Dendritic cell treated with granulocyte-macrophage colony-stimulating factor and Interleukin-4, amounts not matched to agents 40 ng/mL and 50 ng/mL, for 4 days (primary cell): ENCODE results near the gene MN1.
"Not testable (repeated sequence)": the region's sequence is repeated elsewhere in the genome, so short reads cannot be mapped to it uniquely, and the experiment has no call there.

Source experiments
- H3K27ac Mint-ChIP-seq: one replicate; pipeline ENCODE4 v1.8.0; 2022; ENCODE audit warnings: mild to moderate bottlenecking, mixed read lengths
- H3K27me3 Mint-ChIP-seq: one replicate; pipeline ENCODE4 v1.8.0; 2022; ENCODE audit warnings: mild to moderate bottlenecking, mixed read lengths
- H3K36me3 Mint-ChIP-seq: one replicate; pipeline ENCODE4 v1.8.0; 2022; ENCODE audit warnings: low read depth, mixed read lengths
- H3K4me1 Mint-ChIP-seq: one replicate; pipeline ENCODE4 v1.8.0; 2022; ENCODE audit warnings: low read depth, mixed read lengths
- H3K4me3 Mint-ChIP-seq: one replicate; pipeline ENCODE4 v1.8.0; 2022; ENCODE audit warnings: mild to moderate bottlenecking, moderate library complexity, mixed read lengths
- H3K9me3 Mint-ChIP-seq: one replicate; pipeline ENCODE4 v1.8.0; 2022; ENCODE audit warnings: mixed read lengths
- intact Hi-C: fragments of 100-400 bp; cut with micrococcal nuclease; formaldehyde crosslinking; loops from one replicate; pipeline ENCODE4 v1.15.0; 2022

MN1 gene

GRCh38 chr22:27747396-27748221, 53.9 kb downstream of the MN1 start:
- H3K4me3 Mint-ChIP-seq: no peak overlapping the region
- H3K27ac Mint-ChIP-seq: no peak overlapping the region

GRCh38 chr22:27746918-27747317, 54.6 kb downstream of the MN1 start:
- Mint-ChIP-seq H3K36me3 (no peaks in the 10 kb centered on the region), H3K9me3 (no peaks in the 10 kb centered on the region), H3K27ac (no peak overlapping the region), H3K4me3 (no peak overlapping the region), H3K27me3 (peaks cover 2% of the 10 kb centered on the region), H3K4me1 (peaks cover 27% of the 10 kb centered on the region)
- intact Hi-C loops: no loop called here

More at GRCh38 chr22:27747396-27748221, 53.9 kb downstream of the MN1 start:
- Mint-ChIP-seq H3K36me3 (no peaks in the 10 kb centered on the region), H3K4me1 (peaks cover 27% of the 10 kb centered on the region), H3K27me3 (peaks cover 2% of the 10 kb centered on the region), H3K9me3 (no peaks in the 10 kb centered on the region)
- intact Hi-C loops: no loop called here

GRCh38 chr22:27745809-27746208, 55.7 kb downstream of the MN1 start:
- Mint-ChIP-seq H3K9me3 (no peaks in the 10 kb centered on the region), H3K4me1 (peaks cover 24% of the 10 kb centered on the region), H3K4me3 (no peak overlapping the region), H3K36me3 (no peaks in the 10 kb centered on the region), H3K27ac (no peak overlapping the region), H3K27me3 (peaks cover 2% of the 10 kb centered on the region)
- intact Hi-C loops: no loop called here

- no peak overlapping the region for H3K27ac Mint-ChIP-seq
- H3K4me1 Mint-ChIP-seq: peaks cover 21% of the 10 kb centered on the region
- no peaks in the 10 kb centered on the region for H3K9me3 Mint-ChIP-seq
- peaks cover 2% of the 10 kb centered on the region for H3K27me3 Mint-ChIP-seq
- H3K36me3 Mint-ChIP-seq: no peaks in the 10 kb centered on the region
- H3K4me3 Mint-ChIP-seq: no peak overlapping the region
- intact Hi-C loops: no loop called here
These were observed 56.4 kb downstream of the MN1 start for GRCh38 chr22:27745154-27745553.

GRCh38 chr22:27744078-27744477, 57.5 kb downstream of the MN1 start:
- H3K27me3 Mint-ChIP-seq, H3K36me3 Mint-ChIP-seq, H3K9me3 Mint-ChIP-seq, H3K4me3 Mint-ChIP-seq, H3K27ac Mint-ChIP-seq, intact Hi-C loops: not testable (repeated sequence)
- peaks cover 17% of the 10 kb centered on the region for H3K4me1 Mint-ChIP-seq

GRCh38 chr22:27740202-27740748, 61.3 kb downstream of the MN1 start:
- no peaks in the 10 kb centered on the region for H3K36me3 Mint-ChIP-seq
- H3K27me3 Mint-ChIP-seq: no peaks in the 10 kb centered on the region
- H3K27ac Mint-ChIP-seq: no peak overlapping the region
- intact Hi-C loops: no loop called here
- no peak overlapping the region for H3K4me3 Mint-ChIP-seq
- H3K4me1 Mint-ChIP-seq: no peaks in the 10 kb centered on the region
- H3K9me3 Mint-ChIP-seq: peaks cover 8% of the 10 kb centered on the region

- Mint-ChIP-seq H3K27me3 (no peaks in the 10 kb centered on the region), H3K27ac (no peak overlapping the region), H3K4me3 (no peak overlapping the region), H3K9me3 (peaks cover 8% of the 10 kb centered on the region), H3K4me1 (no peaks in the 10 kb centered on the region), H3K36me3 (no peaks in the 10 kb centered on the region)
- intact Hi-C loops: no loop called here
These were observed 64.0 kb downstream of the MN1 start for GRCh38 chr22:27737521-27737920.

GRCh38 chr22:27734066-27734465, 67.5 kb downstream of the MN1 start:
- peaks cover 8% of the 10 kb centered on the region for H3K9me3 Mint-ChIP-seq
- peaks cover 7% of the 10 kb centered on the region for H3K4me1 Mint-ChIP-seq
- H3K27ac Mint-ChIP-seq: no peak overlapping the region
- H3K4me3 Mint-ChIP-seq: no peak overlapping the region
- intact Hi-C loops: no loop called here
- no peaks in the 10 kb centered on the region for H3K36me3 Mint-ChIP-seq
- H3K27me3 Mint-ChIP-seq: no peaks in the 10 kb centered on the region

GRCh38 chr22:27732841-27733240, 68.7 kb downstream of the MN1 start:
- no peaks in the 10 kb centered on the region for H3K36me3 Mint-ChIP-seq
- H3K27me3 Mint-ChIP-seq: no peaks in the 10 kb centered on the region
- peaks cover 8% of the 10 kb centered on the region for H3K9me3 Mint-ChIP-seq
- no peak overlapping the region for H3K4me3 Mint-ChIP-seq
- H3K27ac Mint-ChIP-seq: no peak overlapping the region
- peaks cover 19% of the 10 kb centered on the region for H3K4me1 Mint-ChIP-seq
- intact Hi-C loops: no loop called here

GRCh38 chr22:27732391-27732790, 69.2 kb downstream of the MN1 start:
- intact Hi-C loops: no loop called here
- Mint-ChIP-seq H3K36me3 (no peaks in the 10 kb centered on the region), H3K4me3 (no peak overlapping the region), H3K9me3 (peaks cover 3% of the 10 kb centered on the region), H3K27ac (no peak overlapping the region), H3K4me1 (peaks cover 23% of the 10 kb centered on the region), H3K27me3 (no peaks in the 10 kb centered on the region)

GRCh38 chr22:27731621-27732020, 69.9 kb downstream of the MN1 start:
- no peaks in the 10 kb centered on the region for H3K9me3 Mint-ChIP-seq
- H3K36me3 Mint-ChIP-seq: no peaks in the 10 kb centered on the region
- H3K27me3 Mint-ChIP-seq: no peaks in the 10 kb centered on the region
- H3K27ac Mint-ChIP-seq: no peak overlapping the region
- H3K4me3 Mint-ChIP-seq: no peak overlapping the region
- intact Hi-C loops: no loop called here
- peaks cover 31% of the 10 kb centered on the region for H3K4me1 Mint-ChIP-seq

GRCh38 chr22:27730641-27731433, 70.7 kb downstream of the MN1 start:
- Mint-ChIP-seq H3K9me3 (peaks cover under 1% of the 10 kb centered on the region), H3K4me3 (no peak overlapping the region), H3K36me3 (no peaks in the 10 kb centered on the region), H3K4me1 (peaks cover 38% of the 10 kb centered on the region), H3K27me3 (no peaks in the 10 kb centered on the region), H3K27ac (no peak overlapping the region)
- intact Hi-C loops: no loop called here

- peaks cover 8% of the 10 kb centered on the region for H3K9me3 Mint-ChIP-seq
- H3K4me1 Mint-ChIP-seq: peaks cover 51% of the 10 kb centered on the region
- intact Hi-C loops: no loop called here
- H3K27me3 Mint-ChIP-seq: no peaks in the 10 kb centered on the region
- peak overlapping the region; percentile 78 for H3K27ac Mint-ChIP-seq
- H3K36me3 Mint-ChIP-seq: no peaks in the 10 kb centered on the region
- no peak overlapping the region for H3K4me3 Mint-ChIP-seq
These were observed 72.3 kb downstream of the MN1 start for GRCh38 chr22:27729246-27729645.
